HL-60 (cell line): ENCODE measurements around the gene TGM2.

ENCODE experiments used
- TF ChIP-seq, protein P1 (sequence below): IDR thresholded peaks from one replicate; pipeline ENCODE4 v1.5.1; 2011; ENCODE audit warnings: low read length, control low read depth, inconsistent platforms; ENCODE audit not compliant: insufficient read depth
- TF ChIP-seq, protein P2 (sequence below): IDR thresholded peaks from 2 replicates; pipeline ENCODE4 v1.6.1; 2012; ENCODE audit warnings: low read depth; ENCODE audit not compliant: insufficient replicate concordance

DNA sequence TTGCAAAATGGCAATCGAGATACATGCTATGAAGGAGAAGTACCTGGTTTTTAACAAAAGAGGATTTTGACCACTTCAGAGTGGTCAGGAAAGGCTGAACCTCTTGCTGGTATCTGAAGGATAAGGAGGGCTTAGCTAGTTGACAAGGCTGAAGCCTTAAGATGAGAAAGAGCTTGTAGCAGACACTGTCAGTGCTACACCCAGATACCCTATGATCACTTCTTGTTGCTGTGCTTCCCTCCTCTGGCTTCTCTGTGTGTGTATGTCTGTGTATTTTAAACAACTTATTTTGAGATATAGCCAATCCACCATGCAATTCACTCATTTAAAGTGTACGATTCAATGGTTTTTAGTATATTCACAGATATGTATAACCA is 38.9 kb upstream of the TGM2 start:
- TF ChIP-seq, protein P1, sequence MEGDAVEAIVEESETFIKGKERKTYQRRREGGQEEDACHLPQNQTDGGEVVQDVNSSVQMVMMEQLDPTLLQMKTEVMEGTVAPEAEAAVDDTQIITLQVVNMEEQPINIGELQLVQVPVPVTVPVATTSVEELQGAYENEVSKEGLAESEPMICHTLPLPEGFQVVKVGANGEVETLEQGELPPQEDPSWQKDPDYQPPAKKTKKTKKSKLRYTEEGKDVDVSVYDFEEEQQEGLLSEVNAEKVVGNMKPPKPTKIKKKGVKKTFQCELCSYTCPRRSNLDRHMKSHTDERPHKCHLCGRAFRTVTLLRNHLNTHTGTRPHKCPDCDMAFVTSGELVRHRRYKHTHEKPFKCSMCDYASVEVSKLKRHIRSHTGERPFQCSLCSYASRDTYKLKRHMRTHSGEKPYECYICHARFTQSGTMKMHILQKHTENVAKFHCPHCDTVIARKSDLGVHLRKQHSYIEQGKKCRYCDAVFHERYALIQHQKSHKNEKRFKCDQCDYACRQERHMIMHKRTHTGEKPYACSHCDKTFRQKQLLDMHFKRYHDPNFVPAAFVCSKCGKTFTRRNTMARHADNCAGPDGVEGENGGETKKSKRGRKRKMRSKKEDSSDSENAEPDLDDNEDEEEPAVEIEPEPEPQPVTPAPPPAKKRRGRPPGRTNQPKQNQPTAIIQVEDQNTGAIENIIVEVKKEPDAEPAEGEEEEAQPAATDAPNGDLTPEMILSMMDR = no peak
- TF ChIP-seq, protein P2, sequence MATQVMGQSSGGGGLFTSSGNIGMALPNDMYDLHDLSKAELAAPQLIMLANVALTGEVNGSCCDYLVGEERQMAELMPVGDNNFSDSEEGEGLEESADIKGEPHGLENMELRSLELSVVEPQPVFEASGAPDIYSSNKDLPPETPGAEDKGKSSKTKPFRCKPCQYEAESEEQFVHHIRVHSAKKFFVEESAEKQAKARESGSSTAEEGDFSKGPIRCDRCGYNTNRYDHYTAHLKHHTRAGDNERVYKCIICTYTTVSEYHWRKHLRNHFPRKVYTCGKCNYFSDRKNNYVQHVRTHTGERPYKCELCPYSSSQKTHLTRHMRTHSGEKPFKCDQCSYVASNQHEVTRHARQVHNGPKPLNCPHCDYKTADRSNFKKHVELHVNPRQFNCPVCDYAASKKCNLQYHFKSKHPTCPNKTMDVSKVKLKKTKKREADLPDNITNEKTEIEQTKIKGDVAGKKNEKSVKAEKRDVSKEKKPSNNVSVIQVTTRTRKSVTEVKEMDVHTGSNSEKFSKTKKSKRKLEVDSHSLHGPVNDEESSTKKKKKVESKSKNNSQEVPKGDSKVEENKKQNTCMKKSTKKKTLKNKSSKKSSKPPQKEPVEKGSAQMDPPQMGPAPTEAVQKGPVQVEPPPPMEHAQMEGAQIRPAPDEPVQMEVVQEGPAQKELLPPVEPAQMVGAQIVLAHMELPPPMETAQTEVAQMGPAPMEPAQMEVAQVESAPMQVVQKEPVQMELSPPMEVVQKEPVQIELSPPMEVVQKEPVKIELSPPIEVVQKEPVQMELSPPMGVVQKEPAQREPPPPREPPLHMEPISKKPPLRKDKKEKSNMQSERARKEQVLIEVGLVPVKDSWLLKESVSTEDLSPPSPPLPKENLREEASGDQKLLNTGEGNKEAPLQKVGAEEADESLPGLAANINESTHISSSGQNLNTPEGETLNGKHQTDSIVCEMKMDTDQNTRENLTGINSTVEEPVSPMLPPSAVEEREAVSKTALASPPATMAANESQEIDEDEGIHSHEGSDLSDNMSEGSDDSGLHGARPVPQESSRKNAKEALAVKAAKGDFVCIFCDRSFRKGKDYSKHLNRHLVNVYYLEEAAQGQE = no peak
